HG03175 (cell line): ENCODE data around the gene PTPRT.

Experiments
- ATAC-seq: cut with Tn5 transposase; IDR thresholded peaks from one replicate; pipeline ENCODE4 v1.9.1; 2021; ENCODE audit warnings: mild to moderate bottlenecking, moderate library complexity; ENCODE audit not compliant: unreplicated experiment

The PTPRT gene

DNA sequence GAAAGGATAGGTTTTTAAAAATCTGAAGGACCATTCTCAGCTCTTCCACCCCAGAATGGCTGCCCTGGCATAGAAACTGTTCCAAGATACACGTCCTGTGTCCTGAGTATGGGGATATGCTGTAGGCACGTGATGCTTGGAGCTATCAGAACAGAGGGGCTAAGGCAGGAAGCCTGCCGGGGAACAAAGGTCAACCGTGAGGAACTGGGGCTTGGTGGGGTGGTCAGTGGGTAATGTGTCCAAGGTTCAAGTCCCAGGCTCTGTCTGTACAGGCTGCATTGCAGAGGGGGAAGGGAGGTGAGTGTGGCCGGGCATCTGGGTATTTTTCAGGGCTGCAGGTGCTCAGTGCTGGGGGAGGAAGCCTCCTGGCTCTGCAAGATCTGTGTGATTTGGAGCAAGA is 1092.0 kb downstream of the PTPRT start:
- ATAC-seq = no peak

DNA sequence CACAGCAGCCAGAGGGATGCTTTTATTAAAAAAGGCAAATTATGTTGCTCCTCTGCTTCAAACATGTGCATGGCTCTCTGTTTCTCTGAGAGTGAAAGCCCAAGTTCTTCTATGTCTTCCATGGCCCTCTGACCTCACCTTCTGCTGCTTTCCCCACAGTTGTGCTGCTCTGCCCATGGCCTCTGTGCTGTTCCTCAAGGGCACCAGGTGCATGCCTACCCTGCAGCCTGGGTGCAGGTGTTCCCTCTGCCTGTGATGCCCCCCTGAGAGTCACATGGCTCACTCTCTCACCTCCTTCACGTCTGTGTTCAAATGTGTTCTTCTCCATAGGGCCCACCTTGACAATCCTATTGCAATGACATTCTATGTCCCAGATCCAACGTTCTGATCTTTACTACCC is 1094.5 kb downstream of the PTPRT start:
- no peak for ATAC-seq

DNA sequence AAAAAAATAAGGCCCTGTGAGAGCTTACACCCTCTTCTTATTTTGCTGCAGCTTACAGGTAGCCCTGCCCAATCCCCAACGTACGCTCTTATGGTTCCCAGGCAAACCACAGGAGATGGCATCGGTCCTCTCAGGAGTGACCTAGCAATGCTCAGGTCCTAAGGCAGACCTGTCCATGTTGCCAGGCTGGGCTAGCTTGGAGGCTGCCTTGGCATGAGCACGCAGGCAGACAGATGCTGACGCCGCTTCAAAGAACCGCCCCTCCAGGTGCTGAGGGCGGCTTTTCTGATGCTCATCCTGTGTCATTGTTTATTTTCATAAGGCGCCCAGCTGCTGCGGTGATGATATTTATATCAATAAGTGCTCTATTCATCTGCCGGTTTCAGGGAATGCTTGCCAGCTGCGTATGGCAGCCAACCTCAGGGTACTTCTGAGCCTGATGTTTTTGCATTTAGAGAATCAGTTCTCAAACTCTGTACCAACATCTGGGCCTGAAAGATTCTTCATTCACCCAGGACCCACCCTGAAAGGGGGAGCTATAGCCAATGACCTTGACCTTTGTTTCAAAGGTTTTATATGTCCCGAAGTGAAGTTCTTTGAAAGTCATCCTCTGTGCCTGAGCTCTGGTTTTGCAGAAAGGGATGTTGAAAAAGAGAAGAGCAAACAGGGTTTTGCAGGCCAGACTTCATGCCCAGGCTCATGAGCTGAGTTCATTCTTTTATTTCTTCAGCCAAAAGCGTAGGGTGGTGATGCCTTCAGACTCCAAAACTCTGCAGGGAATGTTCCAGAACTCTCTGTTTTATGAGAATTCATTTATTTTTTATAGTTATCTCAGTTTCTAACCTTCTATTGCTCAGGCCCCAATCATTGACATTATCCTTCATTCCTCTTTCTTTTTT is 1095.9 kb downstream of the PTPRT start:
- no peak for ATAC-seq

DNA sequence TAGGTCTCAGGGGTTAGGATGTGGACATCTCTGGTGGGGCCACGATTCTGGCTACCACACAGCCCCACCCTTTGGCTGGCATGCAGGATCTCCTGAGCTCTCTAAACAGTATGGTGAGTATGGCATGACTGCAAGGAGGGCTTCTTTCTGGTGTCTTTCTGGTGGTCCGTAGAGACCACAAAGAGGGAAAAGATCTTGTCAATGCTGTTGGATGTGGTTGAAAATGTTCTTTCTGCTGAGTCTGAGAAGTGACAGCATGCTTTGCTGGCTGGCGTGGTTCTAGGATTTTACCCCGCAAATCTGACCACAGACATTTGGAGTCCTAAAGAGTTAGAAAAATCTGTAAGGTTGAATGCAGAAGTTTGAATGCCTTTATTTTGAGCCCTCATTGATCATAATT is 1096.7 kb downstream of the PTPRT start:
- ATAC-seq = no peak

DNA sequence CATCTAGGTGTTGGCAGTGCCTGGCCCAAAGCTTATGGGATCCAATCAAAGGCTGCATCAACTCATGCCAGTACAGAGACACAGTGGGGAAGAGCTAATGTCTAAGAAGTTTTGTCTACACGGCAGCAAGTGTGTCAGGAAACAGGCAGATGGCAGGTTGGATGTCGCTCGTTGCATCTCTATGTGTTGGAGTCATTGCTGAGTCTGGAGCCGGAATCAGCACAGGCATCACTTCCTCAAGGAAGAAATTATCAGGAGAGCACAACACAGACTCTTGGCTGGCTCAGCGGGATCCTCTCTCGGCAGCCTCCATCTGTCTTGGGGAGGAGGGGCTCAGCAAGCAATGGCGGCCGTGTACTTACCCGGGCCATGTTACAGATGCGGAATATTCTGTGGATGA is 1104.3 kb downstream of the PTPRT start:
- no peak for ATAC-seq

DNA sequence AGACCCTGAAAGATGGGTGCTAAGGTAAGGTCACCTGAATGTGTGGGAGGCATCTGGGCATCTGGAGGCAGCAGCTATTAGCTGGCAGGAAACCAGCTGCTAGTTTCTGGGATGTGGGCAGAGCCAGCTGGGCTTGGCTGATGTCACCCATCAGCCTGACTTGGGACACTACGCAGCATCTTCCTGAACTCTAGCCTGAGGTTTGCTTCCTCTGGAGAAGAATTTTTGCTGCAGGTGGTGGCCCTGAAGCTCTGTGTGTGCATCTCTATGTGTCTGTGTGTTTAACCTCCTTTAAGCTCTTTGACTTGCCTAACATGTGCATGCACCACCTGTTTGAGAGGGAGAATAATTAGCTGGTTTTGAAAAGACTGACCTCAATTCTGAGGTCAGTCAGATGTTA is 1106.4 kb downstream of the PTPRT start:
- ATAC-seq = no peak

DNA sequence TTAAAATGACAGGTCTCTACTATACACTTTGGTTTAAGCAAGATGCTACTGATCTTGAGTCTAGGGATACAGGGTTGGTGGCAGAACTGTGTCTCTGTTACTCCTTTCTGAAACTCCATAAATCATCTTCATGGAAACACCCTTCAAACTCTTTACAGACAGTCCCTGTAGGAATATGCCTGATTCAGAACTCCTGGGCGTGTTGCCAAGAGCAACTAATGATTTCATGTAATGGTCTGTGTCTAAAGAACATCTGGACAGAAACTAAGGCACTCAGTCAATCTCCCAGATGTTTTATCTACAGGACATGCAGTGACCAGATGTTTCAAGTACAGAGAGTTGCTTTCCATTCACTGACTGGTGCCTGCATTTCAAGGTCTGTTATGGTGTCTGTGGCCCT is 1107.1 kb downstream of the PTPRT start:
- no peak for ATAC-seq

DNA sequence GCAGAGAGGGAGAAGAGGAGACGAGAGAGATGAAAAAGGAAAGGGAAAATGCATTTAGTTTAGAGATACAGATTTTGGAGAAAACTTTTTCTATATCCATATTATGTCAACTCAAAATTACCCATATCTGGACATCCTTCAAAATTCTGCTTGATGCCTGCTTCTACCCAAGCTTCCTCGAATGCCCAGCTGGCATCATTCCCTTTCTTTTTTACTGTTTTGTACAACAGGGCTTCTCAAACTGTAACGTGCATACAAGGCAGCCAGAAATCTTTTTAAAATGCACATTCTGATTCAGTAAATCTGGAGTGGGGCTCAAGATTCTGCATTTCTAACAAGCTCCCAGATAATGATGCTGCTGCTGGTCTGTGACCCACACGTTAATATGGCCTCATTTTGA is 1108.8 kb downstream of the PTPRT start:
- ATAC-seq = no peak

DNA sequence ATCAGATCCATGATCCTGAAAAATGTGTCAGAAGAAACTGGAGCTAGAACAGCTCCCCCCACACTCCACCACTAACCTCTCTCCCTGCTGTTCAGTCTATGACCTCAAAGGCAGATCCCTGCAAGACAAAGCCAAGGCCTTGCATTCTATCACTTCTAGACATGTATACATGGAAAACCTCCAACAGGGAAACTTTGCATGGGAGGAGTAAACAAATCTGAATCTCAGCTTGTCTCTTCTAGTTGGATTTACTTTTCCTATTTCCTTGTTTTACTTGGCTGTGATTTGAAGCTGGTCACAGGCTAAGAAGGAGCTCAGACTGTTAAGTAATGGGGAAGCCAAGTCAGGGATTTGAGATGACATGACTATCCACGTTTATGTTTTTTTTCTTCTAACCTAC is 1114.8 kb downstream of the PTPRT start:
- no peak for ATAC-seq

DNA sequence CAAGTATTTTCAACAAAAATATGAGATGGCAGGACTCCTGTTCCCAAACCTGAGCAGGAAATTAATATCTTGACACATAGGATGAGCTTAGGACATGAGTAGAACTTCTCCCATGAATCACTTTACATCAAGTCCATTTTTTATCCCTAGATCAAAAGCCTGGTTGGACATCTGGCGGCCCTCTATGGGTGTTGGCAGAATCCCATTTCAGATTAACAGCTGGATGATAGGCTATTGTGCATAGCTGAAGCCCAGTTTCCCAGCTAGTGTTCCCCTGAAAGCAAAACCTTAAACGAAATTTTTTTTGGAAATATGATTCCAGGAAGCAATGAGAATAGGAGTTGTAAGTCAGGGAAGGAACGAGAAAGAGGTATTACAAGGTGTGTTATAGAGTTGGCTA is 1122.1 kb downstream of the PTPRT start:
- no peak for ATAC-seq

DNA sequence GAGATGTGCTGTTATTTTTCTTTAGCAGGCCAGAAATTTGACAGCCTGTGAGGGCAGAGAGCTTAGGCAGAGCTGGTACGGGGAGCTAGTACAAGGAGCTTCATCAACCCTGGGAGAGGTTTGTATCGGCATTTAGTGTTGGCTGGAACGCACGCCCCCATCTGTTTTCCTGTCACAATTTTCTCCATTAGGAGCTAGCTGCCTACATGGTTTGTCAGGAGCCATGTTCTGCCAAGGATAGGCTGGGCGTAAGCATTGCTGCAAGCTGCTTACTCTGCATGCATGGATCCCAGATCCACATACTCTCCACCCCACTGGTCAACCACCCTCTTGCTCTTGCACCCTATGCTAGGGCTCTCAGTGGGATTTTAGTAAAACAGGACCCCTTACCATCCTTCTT is 1122.5 kb downstream of the PTPRT start:
- no peak for ATAC-seq

DNA sequence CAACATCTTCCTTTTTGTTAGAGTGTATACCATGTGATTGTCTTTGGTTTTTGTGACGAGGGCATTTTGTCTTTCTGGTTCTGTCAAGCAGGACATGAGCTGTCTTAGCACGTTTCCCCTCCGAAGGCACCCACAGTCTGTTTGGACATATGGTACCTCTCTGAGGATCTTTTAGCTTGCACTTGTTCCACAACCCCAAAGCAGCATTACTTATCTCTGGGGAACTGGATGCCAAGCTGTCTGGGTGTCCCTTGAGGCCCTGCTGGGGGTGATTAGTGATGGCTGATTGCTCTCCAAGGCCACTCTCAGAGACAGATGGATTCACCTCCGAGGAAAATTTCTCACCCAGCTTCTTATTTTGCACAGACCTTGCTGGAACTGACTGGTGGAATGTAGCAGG is 1126.6 kb downstream of the PTPRT start:
- ATAC-seq = no peak

DNA sequence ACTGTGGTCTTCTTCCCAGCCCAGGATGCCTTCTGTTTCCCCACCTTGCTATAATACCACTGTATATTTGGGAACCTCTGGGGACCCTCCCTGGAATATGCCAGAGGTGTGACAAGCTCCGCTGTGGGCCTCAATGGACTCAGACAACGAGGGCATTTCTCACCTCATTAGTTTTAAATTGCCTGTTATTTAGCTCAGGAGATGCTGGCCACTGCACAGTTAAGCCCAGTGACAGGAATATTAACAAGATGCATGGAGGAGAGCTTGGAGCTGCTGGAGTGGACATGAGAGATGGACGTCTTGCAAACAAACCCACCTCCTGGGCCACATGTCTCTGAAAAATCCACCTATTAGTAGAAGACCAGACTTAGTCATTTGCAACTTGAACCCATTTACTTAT is 1136.4 kb downstream of the PTPRT start:
- no peak for ATAC-seq

DNA sequence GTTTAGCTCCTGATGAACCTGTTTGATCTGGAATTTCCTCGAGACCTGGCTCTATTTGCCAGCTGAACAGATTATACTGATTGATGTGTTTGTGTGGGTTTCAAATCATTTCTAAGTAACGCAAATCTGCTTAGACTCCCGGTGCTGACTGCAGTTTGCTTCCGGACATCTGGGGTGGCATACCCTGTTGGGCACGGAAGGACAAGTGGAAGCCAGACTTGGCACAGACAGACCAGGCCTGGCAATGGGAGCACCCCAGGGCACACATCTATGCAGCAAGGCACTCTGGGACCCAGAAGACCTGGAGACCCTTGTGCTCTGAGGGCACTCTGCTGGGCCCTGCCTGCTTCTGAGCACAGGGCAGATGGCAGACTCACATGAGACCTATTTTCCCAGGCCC is 1137.8 kb downstream of the PTPRT start:
- no peak for ATAC-seq

DNA sequence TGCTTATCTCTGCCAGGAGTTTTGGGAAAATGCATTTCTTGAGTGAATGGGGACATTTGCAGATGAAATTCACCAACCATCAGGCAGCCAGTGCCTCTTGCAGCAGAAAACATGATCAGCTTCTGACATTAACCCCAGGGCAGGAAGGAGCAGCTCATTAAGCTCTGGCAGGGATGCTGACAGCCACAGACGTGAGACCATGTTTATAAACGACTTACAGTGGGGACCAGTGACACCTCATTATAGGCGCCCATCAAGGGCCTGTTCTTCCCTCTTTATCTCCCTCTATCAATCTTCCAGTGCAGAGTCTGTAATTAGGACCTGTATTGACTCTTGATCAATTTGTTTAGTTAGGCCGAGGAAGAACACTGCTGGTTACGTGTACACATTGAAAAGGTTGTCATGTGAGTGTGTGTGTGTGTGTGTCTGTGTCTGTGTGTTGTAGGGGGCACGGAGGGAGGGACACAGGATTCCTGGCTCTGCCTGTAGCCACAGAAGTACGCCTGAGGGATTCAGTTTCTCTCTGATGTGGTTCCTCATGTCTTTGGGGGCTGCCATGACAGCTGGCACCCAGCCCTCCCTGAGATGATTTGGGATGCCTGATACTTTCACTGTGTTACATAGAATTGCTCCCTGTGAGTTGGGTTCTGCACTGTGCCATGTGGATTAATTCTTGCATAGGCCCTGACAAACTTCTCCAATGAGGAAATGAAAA is 1143.2 kb downstream of the PTPRT start:
- no peak for ATAC-seq

DNA sequence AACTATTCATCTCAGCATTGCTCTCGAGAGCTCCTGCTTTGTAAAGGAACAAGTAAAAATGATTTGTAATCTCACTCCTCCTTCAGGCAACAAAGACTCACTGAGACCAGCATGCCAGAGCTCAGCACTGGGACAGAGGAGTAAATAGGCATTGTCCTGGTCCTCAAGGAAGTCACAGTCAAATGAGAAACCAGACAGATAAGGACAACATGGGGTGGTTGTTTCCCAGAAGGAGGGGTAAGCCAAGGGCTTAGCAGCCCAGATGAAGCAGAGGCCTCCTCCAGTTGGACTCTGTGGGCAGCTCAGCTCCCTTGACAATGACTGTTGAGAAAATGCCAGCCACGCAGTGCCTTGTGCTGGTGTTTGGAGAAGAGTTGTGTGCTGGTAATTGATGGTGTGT is 1145.8 kb downstream of the PTPRT start:
- no peak for ATAC-seq

DNA sequence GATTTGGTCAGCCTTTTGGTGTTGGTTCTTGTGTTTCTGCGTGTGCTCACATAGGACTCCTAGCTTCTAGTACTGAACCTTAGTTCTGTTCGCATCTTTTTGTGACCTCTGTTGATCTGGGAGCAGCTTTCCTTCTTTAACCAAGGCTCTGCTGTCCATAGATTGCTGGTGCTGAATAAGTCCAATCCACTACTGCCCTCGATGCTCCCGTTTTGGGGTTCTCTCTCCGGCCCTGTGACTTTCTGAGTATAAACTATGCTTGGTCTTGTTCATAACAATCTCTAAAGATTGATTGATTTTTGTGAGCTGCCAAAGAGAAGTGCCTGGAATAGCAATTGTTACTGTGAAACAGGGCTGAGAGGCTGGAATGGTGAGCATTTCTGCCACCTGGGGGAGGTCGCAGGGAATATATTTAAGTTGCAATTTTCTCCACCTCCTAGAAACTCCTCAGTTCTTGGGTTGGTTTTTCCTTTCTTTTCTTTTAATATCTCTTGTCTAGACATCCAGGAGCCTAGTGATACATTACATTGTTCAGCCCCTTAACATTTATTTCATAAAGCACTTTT is 1148.6 kb downstream of the PTPRT start:
- ATAC-seq = no peak

DNA sequence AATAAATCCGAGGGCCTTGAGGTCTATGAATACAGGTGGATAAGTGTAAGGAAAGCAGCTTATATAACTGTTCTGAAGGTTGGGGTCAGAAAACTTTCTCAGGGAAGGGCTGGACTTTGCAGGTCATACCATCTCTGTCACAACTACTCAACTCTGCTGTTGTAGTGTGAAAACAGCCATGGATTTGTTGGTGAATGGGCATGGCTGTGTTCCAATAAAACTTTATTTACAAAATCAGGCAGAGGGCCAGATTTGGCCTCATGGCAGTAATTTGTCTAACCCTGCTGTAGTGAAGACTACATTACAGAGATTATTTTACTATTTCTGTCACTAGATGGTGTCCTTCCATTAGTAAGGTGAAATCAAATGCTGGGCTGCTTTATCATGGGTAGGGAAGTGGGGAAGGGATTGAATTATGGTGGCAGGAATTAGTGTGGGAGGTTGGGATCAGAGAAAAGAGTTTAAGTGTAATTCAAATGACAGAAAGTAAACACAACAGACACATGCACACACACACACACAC is 1161.9 kb downstream of the PTPRT start:
- no peak for ATAC-seq

DNA sequence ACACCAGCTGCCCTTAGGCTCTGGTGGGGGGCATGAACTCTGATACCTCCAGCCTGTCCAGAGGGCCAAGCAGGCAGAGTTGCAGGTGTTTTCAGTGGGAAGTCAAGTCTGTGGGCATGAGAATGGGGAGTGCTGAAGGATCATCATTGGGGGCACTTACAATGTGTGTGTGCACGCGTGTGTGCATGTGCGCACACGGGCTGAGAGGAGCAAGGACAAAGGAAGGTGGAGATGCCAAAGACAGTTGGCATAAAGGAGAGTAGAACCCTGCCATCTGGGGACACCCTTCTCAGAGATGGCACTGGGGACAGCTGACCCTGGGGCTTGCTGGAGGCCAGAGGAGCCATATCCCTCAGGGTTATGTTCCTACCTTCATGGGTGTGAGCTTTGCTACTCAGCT is 1163.1 kb downstream of the PTPRT start:
- no peak for ATAC-seq

DNA sequence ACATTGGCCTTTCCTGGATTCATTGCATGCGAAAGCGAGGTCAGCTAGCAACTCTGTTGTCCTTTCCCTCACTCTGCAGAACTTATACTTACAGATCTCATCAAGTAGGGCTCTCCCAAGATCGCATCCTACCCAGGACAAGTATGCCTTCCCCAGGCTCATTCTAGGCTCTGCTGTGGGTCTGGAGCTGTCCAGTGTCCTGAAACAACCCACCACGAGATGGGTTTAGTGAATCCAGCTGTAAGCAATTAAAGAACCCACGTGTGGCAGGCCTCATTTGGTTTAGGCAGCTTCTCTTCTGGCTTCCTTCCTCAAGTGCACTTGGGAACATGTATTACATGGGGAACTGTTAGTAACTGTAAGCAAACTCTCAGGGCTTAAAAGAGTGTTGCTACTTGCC is 1165.1 kb downstream of the PTPRT start:
- ATAC-seq = no peak
